Keratinocyte (primary cell): ENCODE results near the gene YPEL4. TPM values are rescaled to one million over a fixed set of nuclear protein-coding genes. Genes with fewer than 3 reads are reported as not detected.

ENCODE experiments used
- DNase-seq: peaks from one replicate; pipeline ENCODE4 v3.0.0-alpha.2; 2011; ENCODE audit warnings: low read depth, missing footprints, low spot score
- FAIRE-seq: peaks from 2 replicates; lab custom pipeline; 2011; peaks lifted over from hg19 to GRCh38; lab: Jason Lieb, UNC
- H2AFZ ChIP-seq: 2 replicates; pipeline ENCODE4 v1.6.0; 2012; ENCODE audit warnings: low read length, control low read depth, inconsistent platforms; ENCODE audit not compliant: control insufficient read depth
- H3K27ac ChIP-seq: 2 replicates; pipeline ENCODE4 v1.5.1; 2011; ENCODE audit warnings: low read length; ENCODE audit not compliant: control insufficient read depth, insufficient read depth
- H3K27me3 ChIP-seq: 3 replicates; pipeline ENCODE4 v1.6.0; 2011; ENCODE audit warnings: low read length; ENCODE audit not compliant: control insufficient read depth, insufficient read depth; ENCODE audit errors: extremely low read depth
- H3K36me3 ChIP-seq, 2 experiments: 2 replicates in 1 of 2; 3 replicates in 1 of 2; pipeline ENCODE4 v1.5.1; 2011; ENCODE audit warnings: low read length in 2 of 2, mild to moderate bottlenecking in 1 of 2; ENCODE audit not compliant: control insufficient read depth in 2 of 2, insufficient read depth in 2 of 2; ENCODE audit errors: extremely low read depth in 1 of 2
- H3K4me1 ChIP-seq: 3 replicates; pipeline ENCODE4 v1.5.1; 2011; ENCODE audit warnings: low read length; ENCODE audit not compliant: control insufficient read depth, insufficient read depth; ENCODE audit errors: extremely low read depth
- H3K4me2 ChIP-seq: 3 replicates; pipeline ENCODE4 v1.6.0; 2011; ENCODE audit warnings: low read depth, low read length; ENCODE audit not compliant: control insufficient read depth, insufficient read depth; ENCODE audit errors: extremely low read depth
- H3K4me3 ChIP-seq, 3 experiments: fragments of 200-600 bp in 1 of 3; sonication (generic) in 1 of 3; 2 replicates in 2 of 3; 3 replicates in 1 of 3; pipeline ENCODE4 v1.5.1; 2011 to 2016; ENCODE audit warnings: low read length in 3 of 3, mild to moderate bottlenecking in 3 of 3, control low read depth in 2 of 3, inconsistent platforms in 1 of 3, low read depth in 1 of 3, mixed read lengths in 1 of 3, mixed run types in 1 of 3, moderate library complexity in 1 of 3; ENCODE audit not compliant: control insufficient read depth in 2 of 3, insufficient read depth in 2 of 3; ENCODE audit errors: extremely low read depth in 1 of 3
- H3K79me2 ChIP-seq: 2 replicates; pipeline ENCODE4 v1.6.0; 2012; ENCODE audit warnings: low read length; ENCODE audit not compliant: control insufficient read depth, insufficient read depth
- H3K9ac ChIP-seq: 3 replicates; pipeline ENCODE4 v1.6.0; 2011; ENCODE audit warnings: low read length; ENCODE audit not compliant: control insufficient read depth, insufficient read depth; ENCODE audit errors: extremely low read depth
- H3K9me1 ChIP-seq: 3 replicates; pipeline ENCODE4 v1.6.0; 2011; ENCODE audit warnings: low read length; ENCODE audit not compliant: control insufficient read depth, insufficient read depth; ENCODE audit errors: extremely low read depth
- H3K9me3 ChIP-seq: 2 replicates; pipeline ENCODE4 v1.5.1; 2012; ENCODE audit warnings: low read depth, low read length; ENCODE audit not compliant: control insufficient read depth
- H4K20me1 ChIP-seq: 3 replicates; pipeline ENCODE4 v1.6.0; 2011; ENCODE audit warnings: low read length; ENCODE audit not compliant: control insufficient read depth, insufficient read depth; ENCODE audit errors: extremely low read depth
- CTCF ChIP-seq, 3 experiments: IDR thresholded peaks in 1 of 3; conservative IDR thresholded peaks in 1 of 3; optimal IDR thresholded peaks in 1 of 3; 2 replicates in 2 of 3; 3 replicates in 1 of 3; pipeline versions ENCODE3 to v1.5.1; 2011; ENCODE audit warnings: low read length in 3 of 3, mild to moderate bottlenecking in 3 of 3, moderate library complexity in 2 of 3, control low read depth in 1 of 3, inconsistent platforms in 1 of 3; ENCODE audit not compliant: insufficient read depth in 2 of 3; ENCODE audit errors: extremely low read depth in 1 of 3
- EZH2 ChIP-seq: IDR thresholded peaks from one replicate; pipeline ENCODE4 v1.6.1; 2012; ENCODE audit warnings: inconsistent platforms, mild to moderate bottlenecking, low read length, moderate library complexity
- dilution Hi-C: fragments of 300-500 bp; cut with MboI; formaldehyde crosslinking; loops from one replicate; pipeline ENCODE4 v1.7.0; 2020; ENCODE audit warnings: low sequenced_read_pairs; ENCODE audit not compliant: extremely low pct_ligation_motif_present
- polyA plus RNA-seq, 5 experiments: library from polyadenylated mRNA; depleted of rRNA in 3 of 5; stranded (reverse) in 3 of 5; stranded (forward) in 1 of 5; unstranded in 1 of 5; fragments of >200 nt; gene quantifications; 1 replicate in 1 of 5; 2 replicates in 3 of 5; 3 replicates in 1 of 5; pipeline versions ENCODE4 v1.2.1 to v1.2.3, GENCODE V29; 2011 to 2012; ENCODE audit warnings: missing spikeins in 2 of 5, low read depth in 1 of 5, low replicate concordance in 1 of 5

YPEL4 gene
- polyA plus RNA-seq, 1 donor (not counting 4 experiments of a cell fraction or from before 2014, with no cell fraction given), result not detected

GRCh38 chr11:57624864-57625263, 24.8 kb downstream of the YPEL4 start:
- no peak for DNase-seq
- no peak for FAIRE-seq
- Histone ChIP-seq H3K9ac (no peak overlapping the region), H3K27ac (no peak overlapping the region), H3K9me3 (no peaks in the 10 kb centered on the region), H3K4me3 (no peak overlapping the region), H3K4me2 (no peak overlapping the region), H2AFZ (no peak overlapping the region), H4K20me1 (no peaks in the 10 kb centered on the region), H3K36me3 (no peaks in the 10 kb centered on the region), H3K27me3 (no peaks in the 10 kb centered on the region), H3K79me2 (no peaks in the 10 kb centered on the region), H3K9me1 (no peaks in the 10 kb centered on the region), H3K4me1 (no peaks in the 10 kb centered on the region)
- dilution Hi-C loops, result no loop called here
- TF ChIP-seq EZH2, result no peak
- no peak for TF ChIP-seq CTCF (optimal IDR thresholded peaks at IDR 0.05 in 1 of 3, IDR thresholded peaks at IDR 0.05 in 1 of 3, conservative IDR thresholded peaks at IDR 0.05 in 1 of 3; ENCODE audit: extremely low read depth in 1 of 3, insufficient read depth in 2 of 3, low read length in 3 of 3)

- dilution Hi-C loops, result no loop called here
These were observed 27.4 kb downstream of the YPEL4 start for GRCh38 chr11:57622263-57622662.

More at GRCh38 chr11:57622263-57622662, 27.4 kb downstream of the YPEL4 start:
- no peak overlapping the region for H3K9ac ChIP-seq
- no peaks in the 10 kb centered on the region for H4K20me1 ChIP-seq
- no peaks in the 10 kb centered on the region for H3K27me3 ChIP-seq
- no peak overlapping the region for H3K4me2 ChIP-seq
- no peak overlapping the region for H3K4me3 ChIP-seq
- TF ChIP-seq EZH2 (no peak), CTCF (optimal IDR thresholded peaks at IDR 0.05 in 1 of 3, IDR thresholded peaks at IDR 0.05 in 1 of 3, conservative IDR thresholded peaks at IDR 0.05 in 1 of 3; ENCODE audit: extremely low read depth in 1 of 3, insufficient read depth in 2 of 3, low read length in 3 of 3) (no peak)
- H3K4me1 ChIP-seq, result no peaks in the 10 kb centered on the region
- no peak for DNase-seq
- FAIRE-seq, result no peak
- H3K9me3 ChIP-seq, result no peaks in the 10 kb centered on the region
- no peaks in the 10 kb centered on the region for H3K79me2 ChIP-seq
- H2AFZ ChIP-seq, result no peak overlapping the region
- no peak overlapping the region for H3K27ac ChIP-seq
- H3K36me3 ChIP-seq, result no peaks in the 10 kb centered on the region
- no peaks in the 10 kb centered on the region for H3K9me1 ChIP-seq
